ENCODE data around the gene COG8. TPM values are rescaled to one million over a fixed set of nuclear protein-coding genes. Genes with fewer than 3 reads are reported as not detected.

COG8 gene
- total RNA-seq, 1 experiment from 2014 or later: 41.9 TPM

DNA sequence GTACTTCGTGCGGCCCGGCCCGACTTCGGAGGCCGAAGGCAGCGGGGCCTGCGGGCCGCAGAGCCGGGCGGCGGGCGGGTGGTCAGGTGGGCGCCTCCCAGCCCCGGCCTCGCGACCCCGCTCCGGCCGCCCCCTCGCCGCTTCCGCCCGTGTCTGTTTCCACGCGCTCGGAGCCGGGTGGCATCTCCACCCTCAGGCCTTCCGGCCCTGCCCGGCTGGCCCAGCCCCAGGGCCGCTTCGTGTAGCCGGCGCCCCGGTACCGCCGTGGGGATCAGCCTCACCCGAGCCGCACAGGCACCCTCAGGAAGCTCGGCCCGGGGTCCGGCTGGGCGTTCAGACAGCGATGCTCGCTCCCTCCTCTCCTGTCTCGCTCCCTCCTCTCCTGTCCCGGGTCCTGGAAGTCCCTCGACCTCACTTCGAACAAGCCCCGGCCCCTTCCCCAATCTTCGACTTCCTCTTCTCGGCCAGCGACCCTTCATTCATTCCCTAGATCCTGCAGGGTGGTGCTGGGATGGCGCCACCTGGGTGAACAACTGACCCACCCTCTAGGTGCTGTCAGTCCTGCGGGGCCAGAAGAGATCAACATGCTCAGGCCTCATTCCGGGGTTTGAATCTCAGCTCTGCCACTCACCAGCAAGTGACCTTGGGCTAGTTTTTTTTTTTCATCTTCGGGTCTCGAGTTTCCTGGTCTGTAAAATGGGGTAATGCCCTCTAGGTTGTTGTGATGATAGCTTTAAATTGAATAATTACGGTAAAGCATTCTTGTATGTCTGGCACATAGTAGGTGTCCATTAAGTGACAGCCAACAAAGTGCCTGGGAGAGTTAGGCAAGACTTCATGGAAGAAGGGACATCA, 27.6 kb downstream of the COG8 start:
- Histone ChIP-seq H3K4me3 (peak overlapping the region; percentile 82), H4K20me1 (ENCODE audit: insufficient read depth) (peaks cover 16% of the 10 kb centered on the region), H3K27ac (peak overlapping the region; percentile 9; the same call in 1 of the 2 replicates), H3K4me1 (replicated peaks; ENCODE audit: insufficient read depth) (peaks cover 8% of the 10 kb centered on the region), H3K9me3 (ENCODE audit: insufficient read depth, low read depth) (no peaks in the 10 kb centered on the region), H2AFZ (peak overlapping the region; percentile 74; the same call in 1 of the 2 replicates), H3K4me2 (peak overlapping the region; percentile 80), H3K9me2 (ENCODE audit: insufficient read depth) (no peaks in the 10 kb centered on the region), H3K36me3 (ENCODE audit: low read depth) (peaks cover 9% of the 10 kb centered on the region), H3K79me2 (ENCODE audit: low read depth) (peaks cover 34% of the 10 kb centered on the region), H3F3A (ENCODE audit: insufficient read depth, low read depth) (peaks cover 19% of the 10 kb centered on the region; the same call in 1 of the 2 replicates), H3K27me3 (ENCODE audit: insufficient read depth, low read depth) (no peaks in the 10 kb centered on the region)
- POLR2A ChIA-PET (ENCODE audit: unreplicated experiment): interaction anchor here (0.6 kb wide), 1 partner anchor 606 kb away, joined by 3 read pairs; no protein-coding TSS in a partner anchor
- TF ChIP-seq CTCF (conservative IDR thresholded peaks at IDR 0.05) (no peak; the same call in 1 of the 2 replicates), EZH2 (IDR thresholded peaks at IDR 0.05; ENCODE audit: low read depth) (no peak)
- CTCF ChIA-PET: interaction anchor here (0.6 kb wide), 1 partner anchor 175 kb away, joined by 3 read pairs; no protein-coding TSS in a partner anchor
- intact Hi-C loops (cut with micrococcal nuclease; ENCODE audit: unreplicated experiment): loop anchor here (1.0 kb wide), 1 partner anchor 123 kb away; no protein-coding TSS in a partner anchor
- BruUV-seq (replicated peaks): TSS peak; percentile 46
- DNase-seq: peak; percentile 38 to 42

GRCh38 chr16:69310653-69311532, 28.5 kb downstream of the COG8 start, which contains the start of gene VPS4A:
Gene VPS4A, plus strand, starts transcription at chr16:69311350. Its CDS starts 162 bp downstream, at chr16:69311512.
- Histone ChIP-seq H3K27me3 (ENCODE audit: insufficient read depth, low read depth) (no peaks in the 10 kb centered on the region), H3K36me3 (ENCODE audit: low read depth) (peaks cover 4% of the 10 kb centered on the region), H3K79me2 (ENCODE audit: low read depth) (peaks cover 34% of the 10 kb centered on the region), H3F3A (ENCODE audit: insufficient read depth, low read depth) (peaks cover 24% of the 10 kb centered on the region; the same call in 1 of the 2 replicates), H3K27ac (peak within 1 kb of the TSS; percentile 54), H3K4me2 (peak within 1 kb of the TSS; percentile 80), H3K9me2 (ENCODE audit: insufficient read depth) (no peaks in the 10 kb centered on the region), H3K4me3 (peak within 1 kb of the TSS; percentile 82), H3K9me3 (ENCODE audit: insufficient read depth, low read depth) (no peaks in the 10 kb centered on the region), H4K20me1 (ENCODE audit: insufficient read depth) (peaks cover 16% of the 10 kb centered on the region), H3K4me1 (replicated peaks; ENCODE audit: insufficient read depth) (peaks cover 8% of the 10 kb centered on the region), H2AFZ (peak within 1 kb of the TSS; percentile 90)
- CTCF ChIA-PET: no interaction called here
- POLR2A ChIA-PET (ENCODE audit: unreplicated experiment): interaction anchor here (0.6 kb wide), 1 partner anchor 607 kb away, joined by 3 read pairs; no protein-coding TSS in a partner anchor
- BruUV-seq (replicated peaks): TSS peak; percentile 88
- DNase-seq: peak; percentile 81 to 98
- intact Hi-C loops (cut with micrococcal nuclease; ENCODE audit: unreplicated experiment): loop anchor here (1.0 kb wide), 1 partner anchor 123 kb away; no protein-coding TSS in a partner anchor
- no peak for TF ChIP-seq EZH2 (IDR thresholded peaks at IDR 0.05; ENCODE audit: low read depth)
- TF ChIP-seq CTCF (conservative IDR thresholded peaks at IDR 0.05): peak; percentile 66

DNA sequence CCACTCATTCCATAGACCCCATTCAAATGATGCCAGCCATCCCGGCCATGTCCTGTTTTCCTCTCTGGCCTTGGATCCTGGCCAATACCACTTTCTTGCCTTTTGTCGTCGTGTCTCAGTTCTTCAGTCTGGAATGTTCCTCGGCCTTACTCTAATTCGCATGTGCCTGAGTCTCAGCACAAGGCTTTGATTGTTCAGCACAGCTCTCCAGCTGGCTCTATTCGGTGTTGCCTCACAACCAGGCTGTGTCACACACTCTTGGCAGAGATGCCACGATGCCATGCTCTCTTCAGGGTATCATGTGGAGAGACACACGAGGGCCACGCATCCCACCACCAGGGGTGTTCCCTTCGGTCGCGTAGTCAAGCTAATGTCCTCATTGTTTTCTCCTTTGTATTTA, 30.0 kb downstream of the COG8 start:
- Histone ChIP-seq H3K4me3 (no peak overlapping the region), H3K79me2 (ENCODE audit: low read depth) (peaks cover 29% of the 10 kb centered on the region), H4K20me1 (ENCODE audit: insufficient read depth) (peaks cover 16% of the 10 kb centered on the region), H3K4me2 (no peak overlapping the region), H3K27ac (no peak overlapping the region), H3K36me3 (ENCODE audit: low read depth) (peaks cover 4% of the 10 kb centered on the region; the same call in 1 of the 2 replicates), H3F3A (ENCODE audit: insufficient read depth, low read depth) (peaks cover 24% of the 10 kb centered on the region; the same call in 1 of the 2 replicates), H3K27me3 (ENCODE audit: insufficient read depth, low read depth) (no peaks in the 10 kb centered on the region), H3K9me3 (ENCODE audit: insufficient read depth, low read depth) (no peaks in the 10 kb centered on the region), H3K4me1 (replicated peaks; ENCODE audit: insufficient read depth) (peaks cover 8% of the 10 kb centered on the region), H3K9me2 (ENCODE audit: insufficient read depth) (no peaks in the 10 kb centered on the region), H2AFZ (no peak overlapping the region)
- ChIA-PET CTCF (no interaction called here), POLR2A (ENCODE audit: unreplicated experiment) (no interaction called here)
- DNase-seq: no peak
- intact Hi-C loops (cut with micrococcal nuclease; ENCODE audit: unreplicated experiment): no loop called here
- no TSS peak for BruUV-seq (replicated peaks)
- TF ChIP-seq CTCF (conservative IDR thresholded peaks at IDR 0.05) (no peak), EZH2 (IDR thresholded peaks at IDR 0.05; ENCODE audit: low read depth) (no peak)
